ENCODE data around the gene RNASEL.

RNASEL gene

GRCh38 chr1:182580736-182581135 lies 8.3 kb downstream of the RNASEL start:
- H3K4me3 ChIP-seq (replicated peaks; ENCODE audit: low read depth, low read length), result no peak overlapping the region
- DNase-seq (ENCODE audit: extremely low read depth, low read depth), result no peak
- no peak for TF ChIP-seq CTCF (IDR thresholded peaks at IDR 0.05; ENCODE audit: low read depth, low read length, missing control alignments)

- no peak for TF ChIP-seq CTCF (IDR thresholded peaks at IDR 0.05; ENCODE audit: low read depth, low read length, missing control alignments)
- DNase-seq (ENCODE audit: extremely low read depth, low read depth), result no peak
- no peak overlapping the region for H3K4me3 ChIP-seq (replicated peaks; ENCODE audit: low read depth, low read length)
Measured at GRCh38 chr1:182575540-182576149, 13.4 kb downstream of the RNASEL start.

GRCh38 chr1:182574156-182574555 lies 14.9 kb downstream of the RNASEL start:
- no peak overlapping the region for H3K4me3 ChIP-seq (replicated peaks; ENCODE audit: low read depth, low read length)
- no peak for DNase-seq (ENCODE audit: extremely low read depth, low read depth)
- no peak for TF ChIP-seq CTCF (IDR thresholded peaks at IDR 0.05; ENCODE audit: low read depth, low read length, missing control alignments)

- TF ChIP-seq CTCF (IDR thresholded peaks at IDR 0.05; ENCODE audit: low read depth, low read length, missing control alignments), result no peak
- no peak for DNase-seq (ENCODE audit: extremely low read depth, low read depth)
- no peak overlapping the region for H3K4me3 ChIP-seq (replicated peaks; ENCODE audit: low read depth, low read length)
Measured at GRCh38 chr1:182570611-182570970, 18.5 kb downstream of the RNASEL start.

GRCh38 chr1:182569939-182570610 lies 19.0 kb downstream of the RNASEL start:
- H3K4me3 ChIP-seq (replicated peaks; ENCODE audit: low read depth, low read length), result no peak overlapping the region
- no peak for TF ChIP-seq CTCF (IDR thresholded peaks at IDR 0.05; ENCODE audit: low read depth, low read length, missing control alignments)
- no peak for DNase-seq (ENCODE audit: extremely low read depth, low read depth)

- TF ChIP-seq CTCF (IDR thresholded peaks at IDR 0.05; ENCODE audit: low read depth, low read length, missing control alignments), result no peak
- no peak overlapping the region for H3K4me3 ChIP-seq (replicated peaks; ENCODE audit: low read depth, low read length)
- DNase-seq (ENCODE audit: extremely low read depth, low read depth), result no peak
Measured at GRCh38 chr1:182568647-182569284, 20.3 kb downstream of the RNASEL start.
